Osteoblast (primary cell): Measurements from ENCODE around the gene SEMA5B. TPM values are rescaled to one million over a fixed set of nuclear protein-coding genes. Genes with fewer than 3 reads are reported as not detected.

ENCODE experiments used
- DNase-seq: peaks from one replicate; pipeline ENCODE4 v3.0.0; 2011; ENCODE audit warnings: low spot score, mixed read lengths; ENCODE audit not compliant: insufficient read length; ENCODE audit errors: missing footprints
- H2AFZ ChIP-seq: 2 replicates; pipeline ENCODE4 v1.6.0; 2011; ENCODE audit warnings: mild to moderate bottlenecking, low read length
- H3K27ac ChIP-seq: 2 replicates; pipeline ENCODE4 v1.5.1; 2011; ENCODE audit warnings: mild to moderate bottlenecking, low read depth, low read length, moderate library complexity
- H3K27me3 ChIP-seq: 2 replicates; pipeline ENCODE4 v1.6.0; 2012; ENCODE audit warnings: mild to moderate bottlenecking, control low read depth, inconsistent platforms, low read length, moderate library complexity; ENCODE audit not compliant: insufficient read depth
- H3K36me3 ChIP-seq: 2 replicates; pipeline ENCODE4 v1.5.1; 2011; ENCODE audit warnings: mild to moderate bottlenecking, low read length, control low read depth, moderate library complexity; ENCODE audit not compliant: insufficient read depth
- H3K4me1 ChIP-seq: 2 replicates; pipeline ENCODE4 v1.5.1; 2011; ENCODE audit warnings: mild to moderate bottlenecking, low read length, control low read depth, moderate library complexity; ENCODE audit not compliant: insufficient read depth
- H3K4me2 ChIP-seq: 2 replicates; pipeline ENCODE4 v1.6.0; 2011; ENCODE audit warnings: mild to moderate bottlenecking, low read length; ENCODE audit not compliant: insufficient read depth
- H3K4me3 ChIP-seq: fragments of 200-600 bp; sonication (generic); 3 replicates; pipeline ENCODE4 v1.5.1; 2012; ENCODE audit warnings: mild to moderate bottlenecking, low read length, inconsistent platforms; ENCODE audit not compliant: insufficient read depth
- H3K79me2 ChIP-seq: 2 replicates; pipeline ENCODE4 v1.6.0; 2012; ENCODE audit warnings: mild to moderate bottlenecking, low read length, control low read depth, inconsistent platforms; ENCODE audit not compliant: insufficient read depth
- H3K9me3 ChIP-seq: 2 replicates; pipeline ENCODE4 v1.5.1; 2011; ENCODE audit warnings: low read depth, low read length, control low read depth
- H4K20me1 ChIP-seq: 2 replicates; pipeline ENCODE4 v1.6.0; 2012; ENCODE audit warnings: mild to moderate bottlenecking, low read length, control low read depth; ENCODE audit not compliant: insufficient read depth
- CTCF ChIP-seq: IDR thresholded peaks from 2 replicates; pipeline ENCODE4 v1.5.1; 2011; ENCODE audit warnings: mild to moderate bottlenecking, low read depth, low read length, moderate library complexity; ENCODE audit errors: extremely low read depth
- total RNA-seq: library from RNA; depleted of rRNA; stranded (reverse); fragments of >200 nt; gene quantifications from 2 replicates; pipeline ENCODE4 v1.2.3, GENCODE V29; 2012

The SEMA5B gene
- total RNA-seq, 1 donor: not detected

GRCh38 chr3:123060054-123060453, 32.5 kb upstream of the SEMA5B start:
- Histone ChIP-seq H3K4me3 (no peak overlapping the region), H3K9me3 (no peaks in the 10 kb centered on the region), H2AFZ (no peak overlapping the region), H3K79me2 (no peaks in the 10 kb centered on the region), H3K4me1 (peaks cover 4% of the 10 kb centered on the region), H3K27me3 (peaks cover 8% of the 10 kb centered on the region), H3K36me3 (no peaks in the 10 kb centered on the region), H3K27ac (no peak overlapping the region), H4K20me1 (no peaks in the 10 kb centered on the region), H3K4me2 (no peak overlapping the region)
- no peak for TF ChIP-seq CTCF
- no peak for DNase-seq

- no peak overlapping the region for H3K4me3 ChIP-seq
- H4K20me1 ChIP-seq: no peaks in the 10 kb centered on the region
- H3K27ac ChIP-seq: no peak overlapping the region
- H3K9me3 ChIP-seq: no peaks in the 10 kb centered on the region
- H3K4me1 ChIP-seq: peaks cover 16% of the 10 kb centered on the region
- peaks cover 8% of the 10 kb centered on the region for H3K27me3 ChIP-seq
- no peaks in the 10 kb centered on the region for H3K79me2 ChIP-seq
- TF ChIP-seq CTCF: no peak
- H3K36me3 ChIP-seq: no peaks in the 10 kb centered on the region
- DNase-seq: no peak
- H3K4me2 ChIP-seq: no peak overlapping the region
- H2AFZ ChIP-seq: no peak overlapping the region
Observed at GRCh38 chr3:123058505-123058904, 30.9 kb upstream of the SEMA5B start.

GRCh38 chr3:123055352-123055751, 27.8 kb upstream of the SEMA5B start:
- TF ChIP-seq CTCF: no peak
- no peak overlapping the region for H3K4me2 ChIP-seq
- H3K27me3 ChIP-seq: no peaks in the 10 kb centered on the region
- DNase-seq: no peak
- H3K4me3 ChIP-seq: no peak overlapping the region
- peaks cover 18% of the 10 kb centered on the region for H3K4me1 ChIP-seq
- no peaks in the 10 kb centered on the region for H3K9me3 ChIP-seq
- no peak overlapping the region for H2AFZ ChIP-seq
- no peaks in the 10 kb centered on the region for H3K79me2 ChIP-seq
- no peaks in the 10 kb centered on the region for H3K36me3 ChIP-seq
- no peaks in the 10 kb centered on the region for H4K20me1 ChIP-seq
- no peak overlapping the region for H3K27ac ChIP-seq

GRCh38 chr3:123054931-123055330, 27.4 kb upstream of the SEMA5B start:
- no peaks in the 10 kb centered on the region for H3K9me3 ChIP-seq
- H3K4me3 ChIP-seq: no peak overlapping the region
- no peaks in the 10 kb centered on the region for H3K36me3 ChIP-seq
- no peaks in the 10 kb centered on the region for H4K20me1 ChIP-seq
- DNase-seq: no peak
- H2AFZ ChIP-seq: peak overlapping the region; percentile 12
- no peak overlapping the region for H3K27ac ChIP-seq
- no peaks in the 10 kb centered on the region for H3K79me2 ChIP-seq
- H3K4me1 ChIP-seq: peaks cover 18% of the 10 kb centered on the region
- TF ChIP-seq CTCF: no peak
- H3K27me3 ChIP-seq: no peaks in the 10 kb centered on the region
- peak overlapping the region; percentile 26 for H3K4me2 ChIP-seq
